HepG2 (cell line): ENCODE data around the gene ASAP2. TPM values are rescaled to one million over a fixed set of nuclear protein-coding genes. Genes with fewer than 3 reads are reported as not detected.

Experiments used
- ISL2 ChIP-seq: sonication (generic); formaldehyde crosslinking; IDR thresholded peaks from 2 replicates; pipeline ENCODE4 v1.5.0; 2020; ENCODE audit warnings: missing genetic modification reagents
- SMAD3 ChIP-seq: sonication (generic); formaldehyde crosslinking; IDR thresholded peaks from 2 replicates; pipeline ENCODE4 v1.4.0; 2020; ENCODE audit warnings: missing genetic modification reagents
- SP2 ChIP-seq: sonication (generic); formaldehyde crosslinking; IDR thresholded peaks from 2 replicates; pipeline ENCODE4 v1.5.1; 2020; ENCODE audit warnings: mild to moderate bottlenecking, missing genetic modification reagents
- SYNCRIP ChIP-seq: fragments of 200-400 bp; formaldehyde crosslinking; IDR thresholded peaks from 2 replicates; pipeline ENCODE4 v1.6.1; 2018; ENCODE audit warnings: mild to moderate bottlenecking, low read depth, low read length; ENCODE audit not compliant: insufficient read depth
- TCF7 ChIP-seq: sonication (generic); IDR thresholded peaks from 2 replicates; pipeline ENCODE4 v1.6.1; 2016; ENCODE audit warnings: antibody characterized with exemption, low read depth
- ZIK1 ChIP-seq: sonication (generic); formaldehyde crosslinking; IDR thresholded peaks from 2 replicates; pipeline ENCODE4 v1.5.0; 2020; ENCODE audit warnings: mild to moderate bottlenecking, low read depth, missing genetic modification reagents, borderline replicate concordance
- ZNF264 ChIP-seq: sonication (generic); formaldehyde crosslinking; IDR thresholded peaks from 2 replicates; pipeline ENCODE4 v1.4.0; 2020; ENCODE audit warnings: missing genetic modification reagents
- ZNF468 ChIP-seq: sonication (generic); formaldehyde crosslinking; IDR thresholded peaks from 2 replicates; pipeline ENCODE4 v1.8.0; 2022; ENCODE audit warnings: mild to moderate bottlenecking, moderate library complexity, missing genetic modification reagents
- ZNF629 ChIP-seq: sonication (generic); formaldehyde crosslinking; conservative IDR thresholded peaks from 2 replicates; pipeline ENCODE4 v1.5.0; 2020; ENCODE audit warnings: missing genetic modification reagents
- ZNF746 ChIP-seq: sonication (generic); formaldehyde crosslinking; IDR thresholded peaks from 2 replicates; pipeline ENCODE4 v1.8.0; 2022; ENCODE audit warnings: mild to moderate bottlenecking, missing genetic modification reagents
- ZNF766 ChIP-seq: sonication (generic); formaldehyde crosslinking; IDR thresholded peaks from 2 replicates; pipeline ENCODE4 v1.5.0; 2020; ENCODE audit warnings: missing genetic modification reagents, borderline replicate concordance
- ZNF839 ChIP-seq: sonication (generic); formaldehyde crosslinking; IDR thresholded peaks from 2 replicates; pipeline ENCODE4 v1.4.0; 2020; ENCODE audit warnings: missing genetic modification reagents, mild to moderate bottlenecking, borderline replicate concordance
- polyA plus RNA-seq, 8 experiments: library from polyadenylated mRNA; depleted of rRNA in 3 of 8; stranded (reverse) in 7 of 8; unstranded in 1 of 8; fragments of >200 nt; fragmentation: Illumina TruSeq in 4 of 8; extraction: Trizol in 4 of 8; gene quantifications; 2 replicates each; pipeline versions ENCODE4 v1.2.1 to v1.2.3, GENCODE V29; 2011 to 2016; ENCODE audit warnings: low read depth in 4 of 8, missing spikeins in 1 of 8, mixed read lengths in 1 of 8; ENCODE audit not compliant: insufficient read depth in 1 of 8
- total RNA-seq, 5 experiments: library from RNA; depleted of rRNA; stranded (reverse); fragments of >200 nt; fragmentation: Illumina TruSeq; extraction: Trizol; gene quantifications; 2 replicates each; pipeline ENCODE4 v1.2.3, GENCODE V29; 2016; ENCODE audit warnings: low read depth in 1 of 5
- TF ChIP-seq, protein P1 (sequence below): sonication (generic); formaldehyde crosslinking; IDR thresholded peaks from 2 replicates; pipeline ENCODE4 v1.4.0; 2020; ENCODE audit warnings: missing genetic modification reagents
- TF ChIP-seq, protein P2 (sequence below): sonication (generic); formaldehyde crosslinking; IDR thresholded peaks from 2 replicates; pipeline ENCODE4 v1.4.0; 2020; ENCODE audit warnings: missing genetic modification reagents
- TF ChIP-seq, protein P3 (sequence below): sonication (generic); formaldehyde crosslinking; IDR thresholded peaks from 2 replicates; pipeline ENCODE4 v1.4.0; 2020; ENCODE audit warnings: missing genetic modification reagents; ENCODE audit errors: not compliant biosample characterization
- TF ChIP-seq, protein P4 (sequence below): IDR thresholded peaks from 2 replicates; pipeline ENCODE4 v1.6.1; 2016

ASAP2 gene
- total and polyA plus RNA-seq, 2 of the 13 experiments (the other 11 are each of a cell fraction or from before 2014, with no cell fraction given), result 7.3 to 22.3 TPM

DNA sequence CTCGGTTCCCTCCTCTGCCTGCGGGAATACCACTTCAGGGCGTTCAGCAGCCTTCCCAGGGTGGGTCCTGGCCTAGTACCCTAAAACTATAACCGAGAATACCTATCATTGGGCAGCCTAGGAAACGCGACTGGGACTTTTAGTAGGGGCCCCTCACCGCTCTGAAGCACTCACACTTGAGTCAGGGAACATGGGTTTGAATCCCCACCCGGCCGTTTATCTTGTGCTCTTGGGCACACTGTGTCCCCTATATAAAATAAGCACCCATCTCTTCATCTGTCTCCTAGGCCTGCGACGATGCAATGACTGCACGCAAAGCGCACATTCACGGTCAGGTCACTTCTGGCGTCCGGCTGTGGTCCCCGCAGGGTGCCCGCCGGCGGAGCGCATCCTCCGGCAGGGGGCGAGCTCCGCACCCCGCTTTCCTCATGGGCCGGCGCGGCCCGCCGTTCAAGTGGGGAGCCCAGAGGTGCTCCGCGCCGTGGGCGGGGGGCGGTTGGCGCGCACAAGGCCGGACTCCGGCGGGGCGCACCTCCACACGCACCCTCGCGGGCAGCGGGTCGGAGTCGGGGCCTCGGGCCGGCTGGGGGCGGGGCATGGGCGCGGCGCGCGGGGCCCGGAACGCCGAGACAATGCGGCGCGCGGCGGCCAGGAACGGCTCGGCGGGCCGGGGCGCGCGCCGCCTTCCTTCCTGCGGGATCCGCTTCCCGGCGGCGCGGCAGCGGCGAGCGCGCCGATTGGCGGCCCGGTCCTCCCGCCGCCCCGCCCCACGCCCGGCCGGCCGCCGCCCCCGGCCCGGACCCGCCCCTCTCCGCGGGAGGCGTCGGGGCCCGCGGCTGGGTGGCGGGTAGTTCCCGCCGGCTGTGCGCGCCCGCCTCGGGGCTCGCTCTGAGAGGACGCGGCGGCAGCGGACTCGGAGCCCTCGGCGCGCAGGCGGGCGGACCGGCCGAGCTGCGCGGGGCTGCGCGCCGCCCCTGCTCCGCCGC is at the start of gene ASAP2 (continued):
- TF ChIP-seq, protein P1, sequence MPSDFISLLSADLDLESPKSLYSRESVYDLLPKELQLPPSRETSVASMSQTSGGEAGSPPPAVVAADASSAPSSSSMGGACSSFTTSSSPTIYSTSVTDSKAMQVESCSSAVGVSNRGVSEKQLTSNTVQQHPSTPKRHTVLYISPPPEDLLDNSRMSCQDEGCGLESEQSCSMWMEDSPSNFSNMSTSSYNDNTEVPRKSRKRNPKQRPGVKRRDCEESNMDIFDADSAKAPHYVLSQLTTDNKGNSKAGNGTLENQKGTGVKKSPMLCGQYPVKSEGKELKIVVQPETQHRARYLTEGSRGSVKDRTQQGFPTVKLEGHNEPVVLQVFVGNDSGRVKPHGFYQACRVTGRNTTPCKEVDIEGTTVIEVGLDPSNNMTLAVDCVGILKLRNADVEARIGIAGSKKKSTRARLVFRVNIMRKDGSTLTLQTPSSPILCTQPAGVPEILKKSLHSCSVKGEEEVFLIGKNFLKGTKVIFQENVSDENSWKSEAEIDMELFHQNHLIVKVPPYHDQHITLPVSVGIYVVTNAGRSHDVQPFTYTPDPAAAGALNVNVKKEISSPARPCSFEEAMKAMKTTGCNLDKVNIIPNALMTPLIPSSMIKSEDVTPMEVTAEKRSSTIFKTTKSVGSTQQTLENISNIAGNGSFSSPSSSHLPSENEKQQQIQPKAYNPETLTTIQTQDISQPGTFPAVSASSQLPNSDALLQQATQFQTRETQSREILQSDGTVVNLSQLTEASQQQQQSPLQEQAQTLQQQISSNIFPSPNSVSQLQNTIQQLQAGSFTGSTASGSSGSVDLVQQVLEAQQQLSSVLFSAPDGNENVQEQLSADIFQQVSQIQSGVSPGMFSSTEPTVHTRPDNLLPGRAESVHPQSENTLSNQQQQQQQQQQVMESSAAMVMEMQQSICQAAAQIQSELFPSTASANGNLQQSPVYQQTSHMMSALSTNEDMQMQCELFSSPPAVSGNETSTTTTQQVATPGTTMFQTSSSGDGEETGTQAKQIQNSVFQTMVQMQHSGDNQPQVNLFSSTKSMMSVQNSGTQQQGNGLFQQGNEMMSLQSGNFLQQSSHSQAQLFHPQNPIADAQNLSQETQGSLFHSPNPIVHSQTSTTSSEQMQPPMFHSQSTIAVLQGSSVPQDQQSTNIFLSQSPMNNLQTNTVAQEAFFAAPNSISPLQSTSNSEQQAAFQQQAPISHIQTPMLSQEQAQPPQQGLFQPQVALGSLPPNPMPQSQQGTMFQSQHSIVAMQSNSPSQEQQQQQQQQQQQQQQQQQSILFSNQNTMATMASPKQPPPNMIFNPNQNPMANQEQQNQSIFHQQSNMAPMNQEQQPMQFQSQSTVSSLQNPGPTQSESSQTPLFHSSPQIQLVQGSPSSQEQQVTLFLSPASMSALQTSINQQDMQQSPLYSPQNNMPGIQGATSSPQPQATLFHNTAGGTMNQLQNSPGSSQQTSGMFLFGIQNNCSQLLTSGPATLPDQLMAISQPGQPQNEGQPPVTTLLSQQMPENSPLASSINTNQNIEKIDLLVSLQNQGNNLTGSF, result no peak
- TF ChIP-seq ZIK1 (CRISPR knock-in tag), result no peak
- TF ChIP-seq SYNCRIP, result no peak
- 0 out of 2 replicates have a peak, but pooled peaks have one; percentile 18 for TF ChIP-seq ISL2 (CRISPR knock-in tag)
- no peak for TF ChIP-seq SP2 (CRISPR knock-in tag)
- no peak for TF ChIP-seq ZNF264
- no peak; the same call in 1 of the 2 replicates for TF ChIP-seq TCF7
- TF ChIP-seq, protein P2, sequence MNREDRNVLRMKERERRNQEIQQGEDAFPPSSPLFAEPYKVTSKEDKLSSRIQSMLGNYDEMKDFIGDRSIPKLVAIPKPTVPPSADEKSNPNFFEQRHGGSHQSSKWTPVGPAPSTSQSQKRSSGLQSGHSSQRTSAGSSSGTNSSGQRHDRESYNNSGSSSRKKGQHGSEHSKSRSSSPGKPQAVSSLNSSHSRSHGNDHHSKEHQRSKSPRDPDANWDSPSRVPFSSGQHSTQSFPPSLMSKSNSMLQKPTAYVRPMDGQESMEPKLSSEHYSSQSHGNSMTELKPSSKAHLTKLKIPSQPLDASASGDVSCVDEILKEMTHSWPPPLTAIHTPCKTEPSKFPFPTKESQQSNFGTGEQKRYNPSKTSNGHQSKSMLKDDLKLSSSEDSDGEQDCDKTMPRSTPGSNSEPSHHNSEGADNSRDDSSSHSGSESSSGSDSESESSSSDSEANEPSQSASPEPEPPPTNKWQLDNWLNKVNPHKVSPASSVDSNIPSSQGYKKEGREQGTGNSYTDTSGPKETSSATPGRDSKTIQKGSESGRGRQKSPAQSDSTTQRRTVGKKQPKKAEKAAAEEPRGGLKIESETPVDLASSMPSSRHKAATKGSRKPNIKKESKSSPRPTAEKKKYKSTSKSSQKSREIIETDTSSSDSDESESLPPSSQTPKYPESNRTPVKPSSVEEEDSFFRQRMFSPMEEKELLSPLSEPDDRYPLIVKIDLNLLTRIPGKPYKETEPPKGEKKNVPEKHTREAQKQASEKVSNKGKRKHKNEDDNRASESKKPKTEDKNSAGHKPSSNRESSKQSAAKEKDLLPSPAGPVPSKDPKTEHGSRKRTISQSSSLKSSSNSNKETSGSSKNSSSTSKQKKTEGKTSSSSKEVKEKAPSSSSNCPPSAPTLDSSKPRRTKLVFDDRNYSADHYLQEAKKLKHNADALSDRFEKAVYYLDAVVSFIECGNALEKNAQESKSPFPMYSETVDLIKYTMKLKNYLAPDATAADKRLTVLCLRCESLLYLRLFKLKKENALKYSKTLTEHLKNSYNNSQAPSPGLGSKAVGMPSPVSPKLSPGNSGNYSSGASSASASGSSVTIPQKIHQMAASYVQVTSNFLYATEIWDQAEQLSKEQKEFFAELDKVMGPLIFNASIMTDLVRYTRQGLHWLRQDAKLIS (CRISPR knock-in tag), result no peak
- TF ChIP-seq, protein P3, sequence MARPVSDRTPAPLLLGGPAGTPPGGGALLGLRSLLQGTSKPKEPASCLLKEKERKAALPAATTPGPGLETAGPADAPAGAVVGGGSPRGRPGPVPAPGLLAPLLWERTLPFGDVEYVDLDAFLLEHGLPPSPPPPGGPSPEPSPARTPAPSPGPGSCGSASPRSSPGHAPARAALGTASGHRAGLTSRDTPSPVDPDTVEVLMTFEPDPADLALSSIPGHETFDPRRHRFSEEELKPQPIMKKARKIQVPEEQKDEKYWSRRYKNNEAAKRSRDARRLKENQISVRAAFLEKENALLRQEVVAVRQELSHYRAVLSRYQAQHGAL (CRISPR knock-in tag), result no peak
- no peak for TF ChIP-seq ZNF746
- TF ChIP-seq, protein P4, sequence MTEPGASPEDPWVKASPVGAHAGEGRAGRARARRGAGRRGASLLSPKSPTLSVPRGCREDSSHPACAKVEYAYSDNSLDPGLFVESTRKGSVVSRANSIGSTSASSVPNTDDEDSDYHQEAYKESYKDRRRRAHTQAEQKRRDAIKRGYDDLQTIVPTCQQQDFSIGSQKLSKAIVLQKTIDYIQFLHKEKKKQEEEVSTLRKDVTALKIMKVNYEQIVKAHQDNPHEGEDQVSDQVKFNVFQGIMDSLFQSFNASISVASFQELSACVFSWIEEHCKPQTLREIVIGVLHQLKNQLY (CRISPR knock-in tag), result no peak
- TF ChIP-seq SMAD3 (CRISPR knock-in tag), result no peak
- TF ChIP-seq ZNF468 (CRISPR knock-in tag), result no peak
- no peak for TF ChIP-seq ZNF839 (CRISPR knock-in tag)
- no peak for TF ChIP-seq ZNF766 (CRISPR knock-in tag)
- no peak for TF ChIP-seq ZNF629 (CRISPR knock-in tag)
